Activated B cell treated with CpG ODN at 0.5 μM for 24 hours (primary cell): ENCODE measurements around the gene DBN1. TPM values are rescaled to one million over a fixed set of nuclear protein-coding genes. Genes with fewer than 3 reads are reported as not detected.

Experiments
- ATAC-seq: fragments of 200-7000 bp; cut with Tn5 transposase; one replicate; pipeline ENCODE4 v1.10.0; 2021; ENCODE audit warnings: low read depth, mild to moderate bottlenecking, moderate library complexity
- CTCF ChIA-PET: fragments of 350-600 bp; sonication (Branson Sonifier 250); formaldehyde crosslinking; loops from one replicate; lab custom pipeline; 2021; ENCODE audit warnings: antibody characterized with exemption; lab: Charles Lee
- POLR2A ChIA-PET: fragments of 350-600 bp; sonication (Branson Sonifier 250); formaldehyde crosslinking; loops from one replicate; lab custom pipeline; 2021; ENCODE audit warnings: antibody characterized with exemption; lab: Charles Lee
- DNase-seq: peaks from one replicate; pipeline ENCODE4 v3.0.0; 2022
- H3K27ac Mint-ChIP-seq: one replicate; pipeline ENCODE4 v1.8.0; 2020; ENCODE audit warnings: mixed read lengths
- H3K27me3 Mint-ChIP-seq: one replicate; pipeline ENCODE4 v1.8.0; 2021; ENCODE audit warnings: mixed read lengths
- H3K36me3 Mint-ChIP-seq: one replicate; pipeline ENCODE4 v1.8.0; 2021; ENCODE audit warnings: low read depth, mixed read lengths
- H3K4me1 Mint-ChIP-seq: one replicate; pipeline ENCODE4 v1.8.0; 2021; ENCODE audit warnings: mixed read lengths
- H3K4me3 Mint-ChIP-seq: one replicate; pipeline ENCODE4 v1.8.0; 2020; ENCODE audit warnings: mild to moderate bottlenecking, mixed read lengths
- H3K9me3 Mint-ChIP-seq: one replicate; pipeline ENCODE4 v1.8.0; 2020; ENCODE audit warnings: mixed read lengths
- intact Hi-C: fragments of 100-400 bp; cut with micrococcal nuclease; formaldehyde crosslinking; loops from one replicate; pipeline ENCODE4 v1.15.1; 2024
- total RNA-seq: library from RNA; stranded (reverse); gene quantifications from 2 replicates; pipeline ENCODE4 v1.2.3, GENCODE V29; 2022
- TF ChIP-seq, protein P1 (sequence below): fragments of 200-600 bp; IDR thresholded peaks from one replicate; pipeline ENCODE4 v1.8.0; 2022; ENCODE audit warnings: antibody characterized with exemption, mild to moderate bottlenecking

Gene DBN1
- total RNA-seq, 1 donor from 2014 or later, result 3.9 TPM

- POLR2A ChIA-PET, result interaction anchor here (0.9 to 12.5 kb wide), 12 partner anchors 14 to 894 kb away, joined by 3 to 296 read pairs (median 5); partner anchors contain the start of genes DOK3, LMAN2, PDLIM7 and PFN3
- CTCF ChIA-PET, result interaction anchor here (1.3 to 4.9 kb wide), 5 partner anchors 13 to 42 kb away, joined by 3 to 29 read pairs (median 20); partner anchors contain the start of gene PRR7
- Mint-ChIP-seq H3K36me3 (peaks cover 40% of the 10 kb centered on the region), H3K27ac (peak overlapping the region; percentile 89), H3K4me1 (peaks cover 70% of the 10 kb centered on the region), H3K9me3 (no peaks in the 10 kb centered on the region), H3K4me3 (peak overlapping the region; percentile 88), H3K27me3 (no peaks in the 10 kb centered on the region)
- intact Hi-C loops, result loop anchor here (1.0 kb wide), 4 partner anchors 15 to 41 kb away; partner anchors contain the start of gene PRR7
- TF ChIP-seq, protein P1, sequence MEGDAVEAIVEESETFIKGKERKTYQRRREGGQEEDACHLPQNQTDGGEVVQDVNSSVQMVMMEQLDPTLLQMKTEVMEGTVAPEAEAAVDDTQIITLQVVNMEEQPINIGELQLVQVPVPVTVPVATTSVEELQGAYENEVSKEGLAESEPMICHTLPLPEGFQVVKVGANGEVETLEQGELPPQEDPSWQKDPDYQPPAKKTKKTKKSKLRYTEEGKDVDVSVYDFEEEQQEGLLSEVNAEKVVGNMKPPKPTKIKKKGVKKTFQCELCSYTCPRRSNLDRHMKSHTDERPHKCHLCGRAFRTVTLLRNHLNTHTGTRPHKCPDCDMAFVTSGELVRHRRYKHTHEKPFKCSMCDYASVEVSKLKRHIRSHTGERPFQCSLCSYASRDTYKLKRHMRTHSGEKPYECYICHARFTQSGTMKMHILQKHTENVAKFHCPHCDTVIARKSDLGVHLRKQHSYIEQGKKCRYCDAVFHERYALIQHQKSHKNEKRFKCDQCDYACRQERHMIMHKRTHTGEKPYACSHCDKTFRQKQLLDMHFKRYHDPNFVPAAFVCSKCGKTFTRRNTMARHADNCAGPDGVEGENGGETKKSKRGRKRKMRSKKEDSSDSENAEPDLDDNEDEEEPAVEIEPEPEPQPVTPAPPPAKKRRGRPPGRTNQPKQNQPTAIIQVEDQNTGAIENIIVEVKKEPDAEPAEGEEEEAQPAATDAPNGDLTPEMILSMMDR, result no peak
- DNase-seq (peak; percentile 73), ATAC-seq (peak; percentile 53)
These were observed 41.9 kb downstream of the DBN1 start for GRCh38 chr5:177431317-177432142.

DNA sequence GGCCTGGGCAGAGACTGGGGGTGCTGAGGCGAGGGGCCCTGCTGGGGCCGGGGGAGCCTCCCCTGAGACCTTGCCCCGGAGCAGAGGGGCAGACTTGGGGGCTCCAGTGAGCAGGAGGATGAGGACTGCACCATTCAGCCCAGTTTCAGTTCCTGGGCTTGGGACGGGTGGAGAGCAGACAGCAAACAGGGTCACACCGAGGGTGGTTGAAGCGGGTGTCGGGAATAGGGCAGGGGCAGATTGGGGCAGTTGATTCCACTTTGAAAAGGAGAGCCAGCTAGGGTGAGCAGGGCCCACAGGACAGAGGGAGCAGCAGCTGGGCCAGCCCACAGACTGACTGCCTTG is 42.5 kb downstream of the DBN1 start:
- POLR2A ChIA-PET, result interaction anchor here (0.9 to 12.5 kb wide), 9 partner anchors 14 to 894 kb away, joined by 3 to 296 read pairs (median 12); partner anchors contain the start of genes DOK3, PDLIM7, PFN3 and PRR7
- CTCF ChIA-PET, result interaction anchor here (1.3 to 4.9 kb wide), 5 partner anchors 14 to 42 kb away, joined by 3 to 29 read pairs (median 20); partner anchors contain the start of gene PRR7
- intact Hi-C loops, result loop anchor here (1.0 kb wide), 4 partner anchors 15 to 41 kb away; partner anchors contain the start of gene PRR7
- TF ChIP-seq, protein P1, result no peak
- Mint-ChIP-seq H3K27ac (peak overlapping the region; percentile 89), H3K36me3 (peaks cover 42% of the 10 kb centered on the region), H3K27me3 (no peaks in the 10 kb centered on the region), H3K4me3 (peak overlapping the region; percentile 88), H3K4me1 (peaks cover 75% of the 10 kb centered on the region), H3K9me3 (no peaks in the 10 kb centered on the region)
- DNase-seq (peak; percentile 34), ATAC-seq (no peak)

GRCh38 chr5:177430140-177430951 is 43.1 kb downstream of the DBN1 start:
- intact Hi-C loops, result no loop called here
- peak overlapping the region; percentile 89 for H3K27ac Mint-ChIP-seq
- no peak for DNase-seq
- H3K4me3 Mint-ChIP-seq, result peak overlapping the region; percentile 88
- no peak for ATAC-seq
- peaks cover 80% of the 10 kb centered on the region for H3K4me1 Mint-ChIP-seq
- no peaks in the 10 kb centered on the region for H3K27me3 Mint-ChIP-seq
- POLR2A ChIA-PET, result interaction anchor here (0.9 to 12.5 kb wide), 7 partner anchors 15 to 79 kb away, joined by 3 to 296 read pairs (median 14); partner anchors contain the start of genes LMAN2, PDLIM7 and PRR7
- peaks cover 36% of the 10 kb centered on the region for H3K36me3 Mint-ChIP-seq
- TF ChIP-seq, protein P1, result no peak
- CTCF ChIA-PET, result interaction anchor here (1.3 to 7.2 kb wide), 5 partner anchors 14 to 41 kb away, joined by 3 to 53 read pairs (median 24); partner anchors contain the start of gene PRR7
- no peaks in the 10 kb centered on the region for H3K9me3 Mint-ChIP-seq

- intact Hi-C loops, result loop anchor here (5.0 kb wide), 1 partner anchor 1042 kb away; the partner anchor contains the start of genes HIGD2A and NOP16
- Mint-ChIP-seq H3K9me3 (no peaks in the 10 kb centered on the region), H3K4me1 (peaks cover 80% of the 10 kb centered on the region), H3K36me3 (peaks cover 31% of the 10 kb centered on the region), H3K27ac (peak overlapping the region; percentile 89), H3K4me3 (peak overlapping the region; percentile 88), H3K27me3 (no peaks in the 10 kb centered on the region)
- TF ChIP-seq, protein P1, result no peak
- ChIA-PET CTCF (interaction anchor here (3.0 to 7.2 kb wide), 3 partner anchors 15 to 25 kb away, joined by 20 to 53 read pairs (median 29); partner anchors contain the start of gene PRR7), POLR2A (interaction anchor here (0.6 to 12.5 kb wide), 10 partner anchors 16 to 698 kb away, joined by 3 to 296 read pairs (median 5); partner anchors contain the start of genes LMAN2, PDLIM7 and PRR7)
- peak; percentile 49 for DNase-seq
- ATAC-seq, result peak; percentile 15
These were observed 44.0 kb downstream of the DBN1 start for GRCh38 chr5:177429248-177430040.
